SK-N-SH treated with all-trans-retinoic acid at 6 μM for 48 hours (cell line): ENCODE data around the gene GCC2.

Experiments used
- ARNTL ChIP-seq: fragments of 450-650 bp; formaldehyde crosslinking; IDR thresholded peaks from 2 replicates; pipeline ENCODE4 v1.5.0; 2020; ENCODE audit warnings: low read depth, mild to moderate bottlenecking, moderate library complexity, borderline replicate concordance
- CSDC2 ChIP-seq: fragments of 250-450 bp; sonication (Bioruptor Pico); IDR thresholded peaks from 2 replicates; pipeline ENCODE4 v1.5.0; 2020; ENCODE audit warnings: mild to moderate bottlenecking, moderate library complexity
- OSR1 ChIP-seq: fragments of 250-450 bp; sonication (Bioruptor Pico); IDR thresholded peaks from 2 replicates; pipeline ENCODE4 v1.8.0; 2022; ENCODE audit warnings: moderate library complexity, mild to moderate bottlenecking, inconsistent platforms
- ZC3H10 ChIP-seq: fragments of 250-450 bp; sonication (Bioruptor Pico); IDR thresholded peaks from 2 replicates; pipeline ENCODE4 v1.5.1; 2021; ENCODE audit warnings: mild to moderate bottlenecking, moderate library complexity
- TF ChIP-seq, protein P1 (sequence below): fragments of 250-450 bp; sonication (Bioruptor Pico); IDR thresholded peaks from 2 replicates; pipeline ENCODE4 v1.5.1; 2020; ENCODE audit warnings: low read depth, mild to moderate bottlenecking, moderate library complexity

DNA sequence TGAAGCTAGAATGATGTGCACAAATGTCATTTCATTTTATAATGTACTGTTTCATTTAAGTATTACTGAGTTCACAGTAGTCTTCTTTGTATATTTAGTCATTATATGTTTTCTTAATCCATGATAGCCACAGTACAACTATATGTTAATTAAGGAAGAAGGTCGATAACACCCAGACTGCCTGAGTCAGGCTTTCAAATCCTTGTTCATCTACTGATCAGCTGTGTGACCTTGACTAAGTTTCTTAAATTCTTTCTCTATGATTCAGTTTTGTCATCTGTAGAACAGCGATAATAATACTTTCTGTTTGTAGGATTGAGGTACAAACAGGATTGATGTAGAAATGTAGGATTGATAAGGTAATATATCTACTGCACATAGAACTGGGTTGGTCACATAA lies 5.4 kb downstream of the GCC2 start:
- no peak for TF ChIP-seq ARNTL (CRISPR knock-in tag)
- TF ChIP-seq CSDC2 = no peak
- TF ChIP-seq ZC3H10 = no peak
- TF ChIP-seq, protein P1, sequence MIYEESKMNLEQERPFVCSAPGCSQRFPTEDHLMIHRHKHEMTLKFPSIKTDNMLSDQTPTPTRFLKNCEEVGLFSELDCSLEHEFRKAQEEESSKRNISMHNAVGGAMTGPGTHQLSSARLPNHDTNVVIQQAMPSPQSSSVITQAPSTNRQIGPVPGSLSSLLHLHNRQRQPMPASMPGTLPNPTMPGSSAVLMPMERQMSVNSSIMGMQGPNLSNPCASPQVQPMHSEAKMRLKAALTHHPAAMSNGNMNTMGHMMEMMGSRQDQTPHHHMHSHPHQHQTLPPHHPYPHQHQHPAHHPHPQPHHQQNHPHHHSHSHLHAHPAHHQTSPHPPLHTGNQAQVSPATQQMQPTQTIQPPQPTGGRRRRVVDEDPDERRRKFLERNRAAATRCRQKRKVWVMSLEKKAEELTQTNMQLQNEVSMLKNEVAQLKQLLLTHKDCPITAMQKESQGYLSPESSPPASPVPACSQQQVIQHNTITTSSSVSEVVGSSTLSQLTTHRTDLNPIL = no peak
- no peak for TF ChIP-seq OSR1 (CRISPR knock-in tag)
